IPS-NIHi7 (cell line): ENCODE results near the gene TMCO6.

Experiments used
- DNase-seq: peaks from one replicate; pipeline ENCODE4 v3.0.0; 2012; ENCODE audit warnings: mixed read lengths; ENCODE audit errors: extremely low spot score

Gene TMCO6

GRCh38 chr5:140673187-140673976, 34.1 kb downstream of the TMCO6 start, which contains the start of gene DND1:
Gene DND1, minus strand, starts transcription at chr5:140673576. Its CDS starts 34 bp downstream, at chr5:140673542.
- peak; percentile 54 for DNase-seq

GRCh38 chr5:140674211-140674610, 35.0 kb downstream of the TMCO6 start:
- DNase-seq: no peak

- DNase-seq: no peak
These were observed 35.4 kb downstream of the TMCO6 start for GRCh38 chr5:140674629-140675028.

GRCh38 chr5:140677947-140678346, 38.7 kb downstream of the TMCO6 start:
- DNase-seq: no peak

- no peak for DNase-seq
These were observed 39.7 kb downstream of the TMCO6 start for GRCh38 chr5:140678993-140679392.

GRCh38 chr5:140690376-140690932, 51.2 kb downstream of the TMCO6 start:
- DNase-seq: no peak

- peak; percentile 94 for DNase-seq
These were observed 52.0 kb downstream of the TMCO6 start, which contains the start of the genes HARS1 and HARS2 for GRCh38 chr5:140690941-140691924. Gene HARS1, minus strand, starts transcription at chr5:140691370. Its CDS starts 66 bp downstream, at chr5:140691304. Gene HARS2, plus strand, starts transcription at chr5:140691455. Its CDS starts 194 bp downstream, at chr5:140691649.

GRCh38 chr5:140694276-140694675, 55.0 kb downstream of the TMCO6 start:
- no peak for DNase-seq
